HG03097 (cell line): ENCODE measurements around the gene GPR17.

ENCODE experiments used
- ATAC-seq: cut with Tn5 transposase; IDR thresholded peaks from one replicate; pipeline ENCODE4 v1.9.1; 2021; ENCODE audit not compliant: unreplicated experiment, low FRiP score

The GPR17 gene

DNA sequence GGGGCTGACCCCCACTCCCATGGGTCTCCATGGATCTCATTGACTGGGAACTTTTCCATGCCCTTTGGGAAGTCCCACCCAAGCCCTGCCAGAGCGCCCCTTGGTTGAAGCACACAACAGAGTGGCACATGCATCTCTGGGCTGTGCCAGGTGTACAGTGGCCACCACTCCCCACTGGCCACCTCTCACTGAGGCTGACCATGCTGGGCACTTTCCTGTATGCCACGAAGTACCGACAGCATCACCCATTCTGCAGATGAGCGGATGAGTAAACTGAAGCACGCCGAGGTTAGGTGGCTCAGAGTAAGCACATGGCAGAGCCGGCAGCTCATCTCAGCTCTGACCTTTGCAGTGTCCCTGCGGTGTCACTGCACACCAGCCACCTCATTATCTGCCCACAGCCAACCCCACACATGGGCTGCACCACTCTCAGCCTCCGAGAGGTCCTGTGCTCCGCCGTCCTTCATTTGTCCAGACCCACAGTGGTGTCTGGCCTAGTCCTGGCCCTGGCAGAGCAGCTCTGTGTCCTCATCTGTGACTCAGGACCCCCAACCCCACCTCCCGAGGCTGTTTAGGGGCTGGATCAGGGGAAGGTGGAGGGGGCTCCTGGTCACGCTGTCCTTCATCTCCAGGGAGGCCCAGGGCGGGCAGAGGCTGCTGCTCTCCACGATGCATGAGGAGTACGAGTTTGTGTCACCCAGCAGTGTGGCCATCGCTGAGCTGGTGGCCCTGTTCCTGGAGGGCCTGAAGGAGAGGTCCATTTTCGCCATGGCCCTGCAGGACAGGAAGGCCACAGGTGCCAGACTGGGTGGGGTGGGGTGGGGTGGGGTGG, 18.0 kb upstream of the GPR17 start:
- no peak for ATAC-seq

DNA sequence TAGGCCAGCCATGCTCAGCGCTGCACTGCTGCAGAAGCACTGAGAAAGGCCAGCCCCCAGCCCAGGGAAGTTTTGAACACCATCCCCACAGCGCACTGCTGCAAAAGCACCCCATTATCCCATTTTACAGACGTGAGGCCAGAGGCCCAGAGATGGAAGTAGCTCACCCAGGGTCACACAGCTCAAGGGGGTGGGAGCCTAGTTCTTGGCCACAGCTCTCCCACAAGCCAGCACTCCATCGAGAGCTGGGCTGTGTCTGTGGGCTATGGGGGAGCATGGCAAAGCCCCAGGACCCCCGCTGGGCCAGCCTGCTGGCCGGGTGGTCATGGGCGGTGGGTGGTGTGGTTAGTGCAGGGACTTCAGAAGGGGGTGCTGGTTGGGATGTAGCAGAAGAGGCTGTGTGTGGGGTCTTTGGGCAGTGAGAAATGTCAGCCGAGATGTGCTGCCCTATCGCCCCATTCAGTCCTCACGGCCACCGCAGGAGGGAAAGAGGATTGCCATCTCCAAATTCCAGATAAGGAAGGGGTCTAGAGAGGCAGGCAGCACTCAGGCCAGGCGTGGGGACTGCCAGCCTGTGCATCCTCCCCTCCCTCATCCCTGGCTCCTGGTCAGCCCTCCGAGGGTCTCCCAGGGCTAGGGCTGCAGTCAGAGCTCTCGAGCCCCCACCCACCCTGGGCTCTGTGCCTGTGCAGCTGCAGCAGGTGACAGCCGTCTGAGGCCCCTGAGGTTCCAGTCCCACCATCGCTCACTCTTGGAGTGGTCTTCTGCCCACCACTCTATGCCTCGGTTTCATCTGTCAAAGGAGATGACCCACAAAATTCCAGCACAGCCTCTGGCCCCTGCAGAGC, 17.0 kb upstream of the GPR17 start:
- no peak for ATAC-seq

GRCh38 chr2:127629637-127630036, 16.3 kb upstream of the GPR17 start:
- ATAC-seq = no peak

DNA sequence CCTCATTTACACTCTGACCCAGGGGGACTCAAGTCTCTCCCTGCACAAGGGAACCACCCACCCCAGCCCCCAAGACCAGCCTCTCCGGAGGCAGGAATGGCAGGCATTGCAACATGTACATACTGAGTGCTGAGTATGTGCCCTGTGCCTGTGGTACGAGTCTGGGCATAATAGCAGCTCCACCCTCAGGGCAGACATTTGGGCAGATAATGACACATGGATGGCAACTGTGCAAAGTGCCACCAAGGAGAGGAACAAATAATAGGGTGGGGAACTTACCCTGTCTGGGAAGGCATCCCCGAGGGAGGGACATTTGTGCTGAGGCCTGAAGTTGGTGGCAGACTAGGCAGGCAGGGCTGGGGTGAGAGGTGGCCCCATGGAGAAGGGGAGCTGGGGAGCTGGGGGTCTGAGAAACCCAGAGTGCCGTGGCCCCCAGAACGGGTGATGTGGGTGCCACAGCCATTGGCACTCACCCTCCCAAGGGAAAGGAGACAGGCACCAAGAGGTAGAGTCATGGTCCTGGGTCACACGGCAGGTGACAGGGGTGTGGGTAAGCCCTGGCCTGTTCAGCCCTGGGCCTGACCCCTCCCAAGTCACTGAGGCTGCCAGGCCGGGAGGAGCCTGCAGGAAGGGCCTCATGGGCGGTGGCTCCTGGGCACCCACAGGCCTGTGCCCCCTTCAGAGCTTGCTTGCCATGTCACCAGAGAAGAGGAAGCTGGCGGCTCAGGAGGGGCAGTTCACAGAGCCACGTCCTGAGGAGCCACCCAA, 15.7 kb upstream of the GPR17 start:
- no peak for ATAC-seq

DNA sequence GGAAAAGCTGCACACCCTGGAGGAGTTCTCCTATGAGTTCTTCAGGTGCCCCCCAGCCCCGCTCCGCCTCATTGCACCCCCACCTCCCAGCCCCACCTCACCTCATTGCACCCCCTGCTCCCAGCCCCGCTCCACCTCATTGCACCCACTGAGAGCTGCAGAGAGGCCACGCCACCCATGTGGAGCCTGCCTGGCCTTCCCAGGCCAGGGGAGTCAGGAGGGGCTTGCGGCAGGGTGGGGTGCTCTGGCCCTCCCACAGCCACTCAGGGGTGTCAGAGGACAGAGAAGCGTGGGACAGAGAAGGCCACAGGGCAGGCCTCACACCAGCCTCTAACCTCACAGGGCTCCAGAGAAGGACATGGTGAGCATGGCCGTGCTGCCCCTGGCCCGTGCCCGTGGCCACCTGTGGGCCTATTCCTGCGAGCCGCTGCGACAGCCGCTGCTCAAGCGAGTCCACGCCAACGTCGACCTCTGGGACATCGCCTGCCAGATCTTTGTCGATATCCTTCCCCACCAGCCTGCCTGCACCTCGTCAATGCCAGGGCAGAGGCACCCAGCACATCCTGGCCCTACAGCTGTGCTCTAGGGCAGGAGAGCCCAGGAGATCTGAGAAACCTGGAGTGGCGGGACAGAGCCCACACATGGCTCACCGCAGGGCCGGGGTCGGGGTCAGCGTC, 15.0 kb upstream of the GPR17 start:
- ATAC-seq = no peak

DNA sequence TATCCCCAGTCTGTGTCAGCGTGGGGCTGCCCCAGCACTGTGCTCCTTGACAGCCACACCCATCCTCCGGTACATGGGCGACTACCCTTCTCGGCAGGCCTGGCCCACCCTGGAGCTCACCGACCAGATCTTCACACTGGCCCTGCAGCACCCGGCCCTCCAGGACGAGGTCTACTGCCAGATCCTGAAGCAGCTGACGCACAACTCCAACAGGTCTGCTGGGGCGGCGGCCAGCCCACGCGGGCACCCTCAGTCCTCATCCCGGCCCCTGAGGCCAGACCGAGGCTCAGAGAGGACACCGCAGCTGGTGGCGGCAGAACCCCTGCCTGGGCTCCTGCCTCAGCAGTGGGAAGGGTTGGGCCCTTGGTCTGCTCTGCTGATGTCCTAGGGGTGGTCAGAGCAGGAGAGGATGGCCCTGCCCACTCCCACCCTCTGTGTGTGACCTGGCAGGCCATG, 14.4 kb upstream of the GPR17 start:
- no peak for ATAC-seq

DNA sequence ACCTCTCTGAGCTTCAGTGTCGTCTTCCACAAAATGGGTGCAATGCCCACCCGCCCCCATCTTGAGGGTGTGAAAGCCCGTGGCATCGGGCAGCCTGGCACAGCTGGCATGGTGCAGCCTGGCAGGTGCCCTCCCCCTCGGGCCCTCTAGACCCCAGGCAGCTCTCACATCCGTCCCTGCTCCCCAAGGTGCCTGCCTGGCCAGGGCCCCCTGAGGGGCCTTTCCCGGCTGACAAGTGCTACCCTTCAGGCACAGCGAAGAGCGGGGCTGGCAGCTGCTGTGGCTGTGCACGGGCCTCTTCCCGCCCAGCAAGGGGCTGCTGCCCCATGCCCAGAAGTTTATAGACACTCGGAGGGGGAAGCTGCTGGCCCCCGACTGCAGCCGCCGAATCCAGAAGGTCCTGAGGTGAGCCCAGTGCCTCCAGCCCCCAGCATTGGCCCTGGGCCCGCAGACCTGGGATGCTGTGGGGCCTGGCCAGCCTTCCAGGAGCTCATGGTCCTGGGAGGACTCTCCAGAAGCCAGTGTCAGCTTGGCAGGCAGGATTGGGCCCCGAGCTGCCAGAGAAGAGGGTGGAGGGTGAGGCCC, 13.9 kb upstream of the GPR17 start:
- no peak for ATAC-seq

DNA sequence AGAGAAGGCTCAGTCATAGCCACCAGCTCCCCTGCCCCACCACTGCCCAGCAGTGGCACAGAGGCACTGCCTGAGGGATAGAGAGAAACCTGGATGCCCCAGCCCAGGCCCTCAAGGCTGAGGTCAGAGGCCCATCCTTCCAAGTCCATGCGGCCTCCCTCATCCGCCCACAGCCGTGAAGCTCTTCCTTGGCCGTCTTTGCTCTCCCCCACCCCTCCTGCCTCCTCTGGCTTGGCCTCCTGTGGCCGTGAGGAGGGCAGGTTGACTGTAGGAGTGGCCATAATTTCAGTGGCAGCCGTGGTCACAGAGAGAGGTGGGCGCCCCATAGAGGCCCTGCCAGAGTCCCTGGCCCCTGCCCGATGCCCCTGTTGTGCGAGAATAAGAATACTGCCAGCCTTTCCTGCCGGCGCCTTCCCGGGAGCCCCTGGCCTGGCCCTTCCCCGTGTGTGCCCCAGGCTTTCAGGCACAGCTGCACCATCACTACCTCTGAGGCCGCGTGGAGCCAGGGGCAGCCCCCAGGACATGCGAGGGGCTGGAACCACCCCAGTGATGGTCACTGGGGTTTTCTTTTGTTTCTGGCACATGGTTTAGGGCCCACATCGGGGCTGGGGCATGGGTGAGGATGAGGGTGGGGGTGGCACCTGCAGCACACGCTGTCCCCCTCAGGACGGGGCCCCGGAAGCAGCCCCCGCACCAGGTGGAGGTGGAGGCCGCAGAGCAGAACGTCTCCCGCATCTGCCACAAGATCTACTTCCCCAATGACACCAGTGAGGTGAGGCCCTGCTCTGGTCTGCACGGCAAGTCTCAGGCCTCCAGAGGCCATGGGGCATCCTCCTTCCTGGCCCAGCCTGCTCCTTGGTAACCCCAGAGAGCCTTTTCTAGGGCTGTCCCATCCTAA, 13.1 kb upstream of the GPR17 start:
- no peak for ATAC-seq

DNA sequence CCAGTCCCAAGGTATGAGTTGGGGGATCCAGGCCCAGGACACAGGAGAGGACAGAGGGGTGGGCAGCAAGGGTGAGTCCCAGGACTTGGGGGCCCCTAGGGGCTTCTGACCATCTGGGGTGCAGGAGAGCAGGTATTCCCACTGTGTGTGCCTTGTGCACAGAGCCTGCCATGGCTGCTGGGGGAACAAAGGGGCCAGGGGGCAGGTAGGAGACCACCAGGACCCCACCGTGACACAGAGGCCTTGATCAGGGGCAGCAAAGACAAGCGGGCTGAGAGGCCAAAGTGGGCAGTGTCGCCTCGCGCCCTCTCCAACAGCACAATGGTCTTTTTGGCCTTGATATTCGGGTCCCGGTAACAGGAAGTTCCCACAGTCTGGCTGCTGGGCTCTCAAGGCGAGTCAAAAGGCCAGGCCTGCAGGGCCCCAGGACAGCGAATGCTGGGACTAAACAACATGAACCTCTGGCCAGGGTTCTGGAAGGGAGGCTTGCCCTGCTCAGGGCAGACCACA, 12.3 kb upstream of the GPR17 start:
- no peak for ATAC-seq

DNA sequence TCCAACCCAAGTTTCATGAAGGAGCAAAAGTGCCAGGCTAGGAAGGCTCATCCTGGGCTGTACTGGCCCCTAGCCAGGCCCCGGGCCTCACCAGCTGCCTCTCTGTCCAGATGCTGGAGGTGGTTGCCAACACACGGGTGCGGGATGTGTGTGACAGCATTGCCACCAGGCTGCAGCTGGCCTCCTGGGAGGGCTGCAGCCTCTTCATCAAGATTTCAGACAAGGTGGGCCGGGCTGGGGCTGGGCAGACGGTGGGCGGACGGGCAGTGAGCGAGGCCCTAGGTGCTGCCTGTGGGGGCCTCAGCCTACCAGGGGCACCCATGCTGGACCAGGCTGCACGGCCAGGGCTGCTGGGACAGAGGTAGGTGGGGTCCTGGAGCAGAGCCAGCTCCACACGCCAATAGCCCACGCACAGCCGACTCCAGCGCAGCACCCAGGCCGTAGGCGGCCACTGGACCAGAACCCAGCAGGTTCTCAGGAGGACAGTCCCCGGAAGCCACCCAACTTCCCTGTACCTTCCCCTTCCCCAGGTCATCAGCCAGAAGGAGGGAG, 11.8 kb upstream of the GPR17 start:
- no peak for ATAC-seq

- ATAC-seq = no peak
These were observed 11.2 kb upstream of the GPR17 start for GRCh38 chr2:127634626-127635379.

DNA sequence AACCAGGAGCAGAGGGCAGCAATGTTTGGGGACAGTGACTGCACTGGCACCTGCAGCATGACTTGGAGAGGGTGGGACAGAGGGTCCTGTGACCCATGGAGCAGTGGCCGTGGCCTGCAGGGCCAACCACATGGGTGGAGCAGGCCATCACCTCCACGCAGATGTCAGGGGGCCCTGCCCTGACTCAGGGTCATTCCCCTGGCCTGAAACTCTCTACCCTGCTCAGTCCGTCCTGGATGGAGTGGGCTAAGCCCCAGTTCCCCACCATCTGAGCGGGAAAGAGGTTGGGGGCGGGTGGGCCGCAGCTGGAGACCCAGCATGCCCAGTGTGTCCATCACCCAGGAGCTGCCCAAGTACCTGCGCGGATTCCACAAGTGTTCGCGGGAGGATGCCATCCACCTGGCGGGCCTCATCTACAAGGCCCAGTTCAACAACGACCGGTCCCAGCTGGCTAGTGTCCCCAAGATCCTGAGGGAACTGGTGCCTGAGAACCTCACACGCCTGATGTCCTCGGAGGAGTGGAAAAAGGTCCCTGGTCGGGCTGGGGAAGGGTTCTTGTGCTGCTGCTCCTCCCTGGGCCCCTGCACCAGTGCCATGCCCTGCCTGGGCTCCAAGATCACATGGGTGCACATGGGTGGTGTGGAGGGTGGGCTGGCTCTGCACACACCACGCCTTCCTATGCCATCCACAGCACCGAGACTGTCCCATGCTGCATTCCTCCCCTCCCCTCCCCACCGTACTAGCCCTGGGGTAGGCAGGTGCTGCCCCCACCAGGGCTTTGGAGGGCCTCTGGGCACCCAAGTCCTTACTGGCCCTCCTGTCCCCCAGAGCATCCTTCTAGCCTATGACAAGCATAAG, 10.3 kb upstream of the GPR17 start:
- ATAC-seq = no peak

DNA sequence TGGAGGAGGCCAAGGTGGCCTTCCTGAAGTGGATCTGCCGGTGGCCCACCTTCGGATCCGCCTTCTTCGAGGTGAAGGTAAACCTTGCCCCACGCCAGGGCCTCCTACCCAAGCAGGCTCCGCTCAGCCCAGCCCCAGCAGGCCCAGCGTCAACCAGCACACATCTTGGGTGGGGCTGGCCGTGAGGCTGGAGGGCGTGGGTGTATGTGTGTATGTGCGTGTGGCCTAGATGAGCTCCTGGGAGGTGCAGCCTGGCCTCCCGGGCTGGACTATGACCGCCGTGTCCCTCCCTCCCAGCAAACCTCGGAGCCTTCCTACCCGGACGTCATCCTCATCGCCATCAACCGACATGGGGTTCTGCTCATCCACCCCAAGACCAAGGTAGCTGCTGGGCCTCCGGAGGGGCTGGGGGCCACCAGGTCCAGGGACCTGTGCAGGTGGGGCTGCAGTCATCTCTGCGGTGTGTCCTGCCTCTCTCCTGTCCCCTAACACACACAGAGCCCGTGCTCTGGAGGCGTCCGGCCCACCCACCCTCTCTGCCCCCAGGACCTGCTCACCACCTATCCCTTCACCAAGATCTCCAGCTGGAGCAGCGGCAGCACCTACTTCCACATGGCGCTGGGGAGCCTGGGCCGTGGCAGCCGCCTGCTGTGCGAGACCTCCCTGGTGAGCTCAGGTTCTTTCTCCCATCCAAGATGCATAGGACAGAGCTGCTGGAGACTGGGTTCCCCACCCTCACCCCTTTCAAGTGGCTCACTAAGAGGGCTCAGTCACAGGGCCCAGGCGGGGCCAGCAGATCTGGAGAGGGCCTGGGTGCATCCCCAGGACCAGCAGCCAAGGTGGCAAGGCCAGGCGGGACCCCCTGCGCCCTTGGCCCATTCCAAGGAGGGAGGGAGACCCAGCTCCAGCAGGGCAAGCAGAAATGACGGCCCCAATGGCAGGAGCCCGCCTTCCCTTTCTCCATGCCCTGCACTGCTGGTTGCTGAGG, 9.4 kb upstream of the GPR17 start:
- ATAC-seq = no peak

DNA sequence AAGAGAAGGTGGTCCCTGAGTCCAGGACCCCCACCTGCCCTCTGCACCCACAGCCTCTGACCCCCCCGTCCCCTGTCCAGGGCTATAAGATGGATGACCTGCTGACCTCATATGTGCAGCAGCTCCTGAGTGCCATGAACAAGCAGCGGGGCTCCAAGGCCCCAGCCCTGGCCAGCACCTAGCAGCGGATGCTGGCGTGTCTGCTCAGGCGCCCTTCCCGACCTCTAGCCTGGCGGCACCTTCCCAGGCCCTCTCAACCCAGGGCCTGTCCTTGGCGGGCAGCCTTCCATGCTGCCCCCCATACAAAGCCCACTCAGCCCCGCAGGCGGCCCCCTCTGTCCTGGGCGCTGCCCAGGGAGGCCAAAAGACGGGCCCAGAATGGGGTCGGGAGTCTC, 8.7 kb upstream of the GPR17 start:
- ATAC-seq = no peak

- ATAC-seq = no peak
These were observed 8.2 kb upstream of the GPR17 start for GRCh38 chr2:127637725-127638252.
